Fibroblast of pulmonary artery (primary cell): Measurements from ENCODE around the gene DRAXIN.

Source experiments
- DNase-seq: peaks from one replicate; pipeline ENCODE4 v3.0.0-alpha.2; 2010; ENCODE audit warnings: low read depth
- H3K4me3 ChIP-seq: replicated peaks from 2 replicates; pipeline ENCODE4 v1.5.1; 2011; ENCODE audit warnings: low read depth, mild to moderate bottlenecking, control low read depth, low read length, moderate library complexity
- CTCF ChIP-seq: IDR thresholded peaks from 2 replicates; pipeline ENCODE4 v1.5.1; 2011; ENCODE audit warnings: mild to moderate bottlenecking, control low read depth, low read length, inconsistent platforms; ENCODE audit errors: missing control alignments

DRAXIN gene

GRCh38 chr1:11695861-11696260 lies 4.4 kb downstream of the DRAXIN start:
- no peak overlapping the region for H3K4me3 ChIP-seq
- DNase-seq = no peak
- TF ChIP-seq CTCF = no peak

- DNase-seq = no peak
- no peak for TF ChIP-seq CTCF
- H3K4me3 ChIP-seq = no peak overlapping the region
These were observed 5.8 kb downstream of the DRAXIN start for GRCh38 chr1:11697188-11697892.

- no peak overlapping the region for H3K4me3 ChIP-seq
- DNase-seq = no peak
- no peak for TF ChIP-seq CTCF
These were observed 6.3 kb downstream of the DRAXIN start for GRCh38 chr1:11697893-11698210.

GRCh38 chr1:11700601-11701467 lies 9.3 kb downstream of the DRAXIN start:
- no peak overlapping the region for H3K4me3 ChIP-seq
- no peak for TF ChIP-seq CTCF
- DNase-seq = no peak

- DNase-seq = no peak
- no peak for TF ChIP-seq CTCF
- H3K4me3 ChIP-seq = no peak overlapping the region
These were observed 10.0 kb downstream of the DRAXIN start for GRCh38 chr1:11701551-11701961.

GRCh38 chr1:11701981-11702803 lies 10.7 kb downstream of the DRAXIN start:
- no peak for DNase-seq
- no peak overlapping the region for H3K4me3 ChIP-seq
- no peak for TF ChIP-seq CTCF
